Mesothelial cell of epicardium (in vitro differentiated cells): Measurements from ENCODE around the gene PMM2. TPM values are rescaled to one million over a fixed set of nuclear protein-coding genes. Genes with fewer than 3 reads are reported as not detected.
"Not testable (repeated sequence)": the region's sequence is repeated elsewhere in the genome, so short reads cannot be mapped to it uniquely, and the experiment has no call there.

Source experiments
- DNase-seq, 2 experiments: peaks; one replicate each; pipeline ENCODE4 v3.0.0; 2021; ENCODE audit warnings: low spot score in 2 of 2; ENCODE audit not compliant: unreplicated experiment in 2 of 2
- H3K27ac Mint-ChIP-seq: 2 replicates; pipeline ENCODE4 v1.8.0; 2021; ENCODE audit warnings: mixed read lengths
- H3K27me3 Mint-ChIP-seq: 2 replicates; pipeline ENCODE4 v1.8.0; 2021; ENCODE audit warnings: low read depth, mixed read lengths
- H3K36me3 Mint-ChIP-seq: 2 replicates; pipeline ENCODE4 v1.8.0; 2021; ENCODE audit warnings: mixed read lengths
- H3K4me1 Mint-ChIP-seq: 2 replicates; pipeline ENCODE4 v1.8.0; 2021; ENCODE audit warnings: mixed read lengths
- H3K4me3 Mint-ChIP-seq: 2 replicates; pipeline ENCODE4 v1.8.0; 2021; ENCODE audit warnings: mild to moderate bottlenecking, moderate library complexity, mixed read lengths
- H3K9me3 Mint-ChIP-seq: 2 replicates; pipeline ENCODE4 v1.8.0; 2021; ENCODE audit warnings: mixed read lengths
- total RNA-seq: library from RNA; stranded (reverse); gene quantifications from 3 replicates; pipeline ENCODE4 v1.2.1, GENCODE V29; 2021
- TF ChIP-seq, protein P1 (sequence below): fragments of 200-600 bp; sonication (generic); IDR thresholded peaks from one replicate; pipeline ENCODE4 v1.5.0; 2021; ENCODE audit warnings: antibody characterized with exemption; ENCODE audit not compliant: unreplicated experiment

Gene PMM2
- total RNA-seq, 1 donor from 2014 or later, result 41.7 TPM

- Mint-ChIP-seq H3K27ac (no peak overlapping the region), H3K4me1 (peaks cover 9% of the 10 kb centered on the region), H3K9me3 (no peaks in the 10 kb centered on the region), H3K36me3 (peaks cover 19% of the 10 kb centered on the region), H3K27me3 (no peaks in the 10 kb centered on the region), H3K4me3 (no peak overlapping the region)
- TF ChIP-seq, protein P1, sequence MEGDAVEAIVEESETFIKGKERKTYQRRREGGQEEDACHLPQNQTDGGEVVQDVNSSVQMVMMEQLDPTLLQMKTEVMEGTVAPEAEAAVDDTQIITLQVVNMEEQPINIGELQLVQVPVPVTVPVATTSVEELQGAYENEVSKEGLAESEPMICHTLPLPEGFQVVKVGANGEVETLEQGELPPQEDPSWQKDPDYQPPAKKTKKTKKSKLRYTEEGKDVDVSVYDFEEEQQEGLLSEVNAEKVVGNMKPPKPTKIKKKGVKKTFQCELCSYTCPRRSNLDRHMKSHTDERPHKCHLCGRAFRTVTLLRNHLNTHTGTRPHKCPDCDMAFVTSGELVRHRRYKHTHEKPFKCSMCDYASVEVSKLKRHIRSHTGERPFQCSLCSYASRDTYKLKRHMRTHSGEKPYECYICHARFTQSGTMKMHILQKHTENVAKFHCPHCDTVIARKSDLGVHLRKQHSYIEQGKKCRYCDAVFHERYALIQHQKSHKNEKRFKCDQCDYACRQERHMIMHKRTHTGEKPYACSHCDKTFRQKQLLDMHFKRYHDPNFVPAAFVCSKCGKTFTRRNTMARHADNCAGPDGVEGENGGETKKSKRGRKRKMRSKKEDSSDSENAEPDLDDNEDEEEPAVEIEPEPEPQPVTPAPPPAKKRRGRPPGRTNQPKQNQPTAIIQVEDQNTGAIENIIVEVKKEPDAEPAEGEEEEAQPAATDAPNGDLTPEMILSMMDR, result no peak
- no peak for DNase-seq
Measured at GRCh38 chr16:8782673-8783072, 15.0 kb upstream of the PMM2 start.

DNA sequence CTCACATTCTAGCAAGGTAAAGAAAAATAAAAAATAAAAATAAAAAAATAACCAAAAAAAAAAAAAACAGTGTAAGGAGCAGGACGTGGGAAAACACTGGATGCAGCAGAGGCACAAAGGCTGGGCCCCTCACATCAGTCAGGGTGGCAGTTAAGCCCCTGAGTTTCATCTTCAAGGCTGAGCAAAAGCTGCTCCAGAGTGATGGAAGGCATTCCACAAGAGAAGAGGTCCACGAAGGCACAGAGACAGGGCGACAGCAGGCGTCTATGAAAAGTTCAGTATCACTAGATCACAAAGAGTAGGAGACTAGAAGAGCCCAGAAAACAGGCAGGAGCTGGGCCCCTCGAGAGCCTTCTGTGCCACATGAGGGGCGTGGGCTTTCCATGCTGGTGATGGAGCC is 12.2 kb upstream of the PMM2 start:
- Mint-ChIP-seq H3K4me1 (peaks cover 9% of the 10 kb centered on the region), H3K9me3 (no peaks in the 10 kb centered on the region), H3K4me3 (no peak overlapping the region), H3K27ac (no peak overlapping the region), H3K36me3 (peaks cover 9% of the 10 kb centered on the region), H3K27me3 (no peaks in the 10 kb centered on the region)
- DNase-seq, result no peak
- TF ChIP-seq, protein P1, result no peak

GRCh38 chr16:8786316-8786715 is 11.3 kb upstream of the PMM2 start:
- not testable (repeated sequence) for H3K27ac Mint-ChIP-seq, H3K4me3 Mint-ChIP-seq, DNase-seq, H3K36me3 Mint-ChIP-seq, H3K9me3 Mint-ChIP-seq, H3K4me1 Mint-ChIP-seq, H3K27me3 Mint-ChIP-seq

GRCh38 chr16:8788578-8789172 is 9.0 kb upstream of the PMM2 start:
- DNase-seq, result no peak
- Mint-ChIP-seq H3K4me1 (peaks cover 6% of the 10 kb centered on the region), H3K9me3 (no peaks in the 10 kb centered on the region), H3K27me3 (no peaks in the 10 kb centered on the region), H3K4me3 (no peak overlapping the region), H3K36me3 (no peaks in the 10 kb centered on the region), H3K27ac (no peak overlapping the region)
- TF ChIP-seq, protein P1, result no peak

DNA sequence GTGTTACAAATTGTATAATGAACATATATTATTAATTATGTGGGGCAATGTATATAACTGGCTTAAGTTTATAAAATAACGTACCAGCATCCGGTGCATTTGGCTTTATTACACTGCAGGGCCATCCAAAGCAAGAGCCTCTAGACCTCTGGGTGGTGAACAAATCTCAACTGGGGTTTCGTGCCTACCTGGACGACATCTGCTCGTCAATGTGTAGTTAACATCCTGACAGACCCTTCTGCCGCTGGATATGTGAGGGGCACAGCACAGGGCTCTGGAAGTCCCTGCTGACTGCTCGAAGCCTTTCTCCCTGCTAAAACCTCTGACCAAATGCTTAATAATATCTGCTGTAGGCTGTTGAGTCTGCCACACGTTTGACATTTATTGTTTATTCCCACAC is 2.5 kb upstream of the PMM2 start:
- H3K36me3 Mint-ChIP-seq, result no peaks in the 10 kb centered on the region
- H3K4me1 Mint-ChIP-seq, result peaks cover 22% of the 10 kb centered on the region
- H3K27me3 Mint-ChIP-seq, result no peaks in the 10 kb centered on the region
- H3K4me3 Mint-ChIP-seq, result no peak overlapping the region
- no peak overlapping the region for H3K27ac Mint-ChIP-seq
- H3K9me3 Mint-ChIP-seq, result no peaks in the 10 kb centered on the region
- no peak for DNase-seq
- TF ChIP-seq, protein P1, result no peak

DNA sequence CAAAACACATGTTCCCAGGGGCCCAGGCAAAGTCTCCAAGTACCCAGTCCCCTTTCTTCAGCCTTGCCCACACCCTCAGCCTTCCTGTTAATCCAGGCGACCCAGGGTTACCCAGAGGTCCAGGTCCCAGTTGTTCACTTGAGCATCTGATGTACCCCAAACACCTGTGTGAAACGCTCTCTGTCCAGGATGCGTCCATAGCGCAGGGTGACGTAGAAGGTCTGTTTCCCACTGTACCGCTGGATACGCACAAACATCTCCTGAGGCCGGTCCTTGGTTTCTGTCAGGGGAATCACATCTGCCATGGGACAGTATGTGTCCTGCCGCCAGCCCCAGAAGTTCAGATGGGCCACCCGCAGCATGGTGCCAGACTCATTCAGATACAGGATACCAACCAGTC is 1.8 kb upstream of the PMM2 start:
- no peak overlapping the region for H3K27ac Mint-ChIP-seq
- no peaks in the 10 kb centered on the region for H3K27me3 Mint-ChIP-seq
- TF ChIP-seq, protein P1, result no peak
- no peaks in the 10 kb centered on the region for H3K9me3 Mint-ChIP-seq
- peak overlapping the region; percentile 97 for H3K4me3 Mint-ChIP-seq
- peaks cover 22% of the 10 kb centered on the region for H3K4me1 Mint-ChIP-seq
- DNase-seq, result no peak
- H3K36me3 Mint-ChIP-seq, result no peaks in the 10 kb centered on the region
